Ammon's horn (tissue), 1 donor: ENCODE results near the gene MNAT1.
"Not testable (repeated sequence)": the region's sequence is repeated elsewhere in the genome, so short reads cannot be mapped to it uniquely, and the experiment has no call there.

Experiments used
- DNase-seq: peaks from one replicate; pipeline ENCODE4 v3.0.0-alpha.2; 2016; ENCODE audit warnings: low spot score

Gene MNAT1

DNA sequence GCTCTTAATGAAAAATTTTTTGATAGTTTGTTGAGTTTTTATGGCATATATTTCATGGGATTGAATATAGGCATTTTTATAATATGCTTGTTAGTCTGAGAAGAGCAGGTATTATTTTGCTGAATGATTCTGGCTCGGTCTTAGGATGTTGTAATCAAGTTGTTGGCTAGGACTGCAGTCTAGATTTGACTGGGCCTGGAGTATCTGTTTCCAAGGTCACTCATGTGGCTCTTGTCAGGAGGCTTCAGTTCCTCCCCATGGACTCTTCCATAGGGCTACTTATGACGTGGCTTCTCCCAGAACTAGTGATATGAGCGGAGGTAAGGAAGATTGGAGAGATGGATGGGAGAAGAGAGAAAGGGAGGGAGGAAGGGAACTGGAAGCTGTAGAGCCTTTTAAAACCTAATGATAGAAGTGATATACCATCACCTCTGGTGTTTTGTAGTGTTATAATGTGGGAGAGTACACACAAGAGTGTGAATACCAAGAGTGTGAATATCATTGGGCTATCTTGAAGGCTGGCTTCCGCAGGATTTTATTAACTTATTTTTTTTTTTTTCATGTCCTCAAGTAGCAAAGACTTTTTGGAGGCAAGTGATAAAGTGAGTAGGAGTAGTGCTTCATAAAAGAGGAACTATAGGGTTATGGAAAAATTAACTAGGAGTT lies 4.4 kb downstream of the MNAT1 start:
- DNase-seq = no peak

DNA sequence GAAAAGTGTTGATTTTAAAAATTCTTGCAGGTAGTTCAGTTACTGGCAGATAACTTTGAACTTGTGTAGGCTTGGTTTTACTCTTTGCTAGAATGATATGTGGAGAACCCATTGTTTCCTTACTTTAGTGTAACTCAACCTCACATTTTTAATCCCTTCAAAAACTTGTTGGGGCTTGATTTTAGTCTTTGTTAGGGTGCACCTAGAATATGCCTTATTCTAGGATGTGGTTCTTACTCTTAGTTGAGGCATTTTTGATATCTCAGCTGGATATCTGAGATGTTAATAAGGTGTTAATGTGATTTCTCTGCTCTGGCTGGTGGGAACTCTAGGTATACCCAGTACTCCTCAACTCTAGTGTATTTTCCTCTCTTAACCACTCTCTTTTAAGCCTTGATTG lies 10.0 kb downstream of the MNAT1 start:
- DNase-seq = no peak

DNA sequence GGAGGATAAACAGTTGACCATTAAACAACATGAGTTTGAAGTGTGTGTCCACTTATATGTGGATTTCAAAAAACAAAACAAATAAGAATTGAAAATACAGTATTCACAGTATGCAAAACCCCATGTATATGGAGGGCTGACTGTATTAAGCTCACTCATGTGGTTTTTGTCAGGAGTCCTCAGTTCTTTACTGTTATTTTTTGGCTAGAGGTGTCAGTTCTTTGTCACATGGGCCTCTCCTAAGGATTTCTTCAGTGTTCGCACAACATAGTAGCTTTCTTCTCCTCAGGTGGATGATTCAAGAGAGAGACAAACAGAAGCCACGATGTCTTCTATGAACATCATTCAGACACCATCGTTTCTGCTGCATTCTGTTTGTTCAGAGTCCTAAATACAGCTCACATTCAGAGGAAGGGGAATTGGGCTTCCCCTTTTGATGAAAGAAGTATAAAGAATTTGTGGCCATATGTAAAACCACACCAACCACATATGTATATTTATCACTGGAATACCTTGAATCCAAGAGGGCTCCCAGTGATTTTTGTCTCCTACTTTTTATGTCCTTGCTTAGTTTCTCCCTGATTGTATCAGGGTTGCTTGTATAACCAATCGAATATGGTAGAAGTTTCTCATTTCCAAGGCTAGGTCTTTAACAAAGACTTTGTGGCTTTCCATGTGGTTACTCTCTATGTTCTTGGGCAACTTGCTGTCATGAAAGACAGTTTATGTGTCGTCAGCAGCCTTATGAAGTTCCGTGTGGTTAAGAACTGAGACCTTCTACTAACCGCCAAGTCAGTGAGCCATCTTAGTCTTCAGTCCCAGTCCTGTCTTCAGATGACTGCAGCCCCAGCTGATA lies 18.9 kb downstream of the MNAT1 start:
- DNase-seq = no peak

DNA sequence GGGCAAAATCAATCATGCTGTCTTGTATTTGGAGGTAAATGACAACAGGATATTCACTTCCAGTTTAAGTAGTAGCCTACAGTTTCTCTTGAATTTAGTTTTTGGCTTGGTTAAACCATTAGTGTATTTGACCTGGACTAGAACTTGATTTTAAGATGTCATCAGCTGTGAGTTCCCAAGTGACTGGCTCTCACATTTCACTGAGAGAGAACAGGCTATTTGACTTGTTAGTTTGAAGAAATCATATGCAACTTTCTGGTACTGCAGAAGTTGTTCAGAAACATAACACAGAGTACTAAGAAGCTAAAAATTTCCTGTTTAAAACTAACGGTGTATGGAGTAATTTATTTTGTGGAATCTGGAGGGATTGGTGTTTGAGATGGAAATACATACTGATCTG lies 22.3 kb downstream of the MNAT1 start:
- no peak for DNase-seq

DNA sequence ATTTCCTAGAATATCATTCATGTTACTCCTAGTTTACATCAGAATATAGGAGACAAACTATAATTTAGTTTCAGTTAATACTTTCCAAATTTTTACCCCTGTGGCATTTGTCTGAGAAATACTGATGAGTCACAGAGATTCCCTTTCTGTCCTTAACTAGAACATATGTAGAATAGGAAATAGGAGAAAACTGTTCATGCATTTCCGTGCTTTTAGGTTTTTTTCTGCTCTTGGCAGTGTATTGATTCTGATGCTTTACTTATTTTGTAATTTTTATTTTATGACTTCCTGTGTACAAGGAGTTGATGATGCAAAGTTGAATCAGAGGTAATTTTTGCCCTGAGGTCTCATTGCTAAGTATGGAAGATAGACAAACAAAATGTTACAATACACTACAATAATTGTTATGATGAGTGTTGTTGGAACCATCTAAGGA lies 23.0 kb downstream of the MNAT1 start:
- no peak for DNase-seq

DNA sequence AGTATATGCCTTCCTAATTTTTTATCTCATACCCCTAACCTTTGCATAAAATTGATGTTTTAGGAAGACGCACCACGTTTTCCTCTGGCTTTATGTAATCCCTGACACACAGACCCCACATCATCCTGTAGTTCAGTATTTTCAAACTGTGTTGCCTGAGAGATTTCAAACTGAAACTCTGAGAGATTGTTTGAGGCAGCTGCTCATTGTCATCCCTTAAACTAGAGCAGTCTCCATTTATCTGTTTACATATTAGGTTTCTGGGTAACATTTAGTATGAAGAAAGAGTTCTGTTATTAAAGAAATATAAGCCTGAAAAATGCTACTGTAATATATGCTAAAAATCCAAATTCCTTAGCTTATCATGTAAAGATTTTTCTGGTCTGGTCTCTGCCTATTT lies 24.3 kb downstream of the MNAT1 start:
- DNase-seq = no peak

DNA sequence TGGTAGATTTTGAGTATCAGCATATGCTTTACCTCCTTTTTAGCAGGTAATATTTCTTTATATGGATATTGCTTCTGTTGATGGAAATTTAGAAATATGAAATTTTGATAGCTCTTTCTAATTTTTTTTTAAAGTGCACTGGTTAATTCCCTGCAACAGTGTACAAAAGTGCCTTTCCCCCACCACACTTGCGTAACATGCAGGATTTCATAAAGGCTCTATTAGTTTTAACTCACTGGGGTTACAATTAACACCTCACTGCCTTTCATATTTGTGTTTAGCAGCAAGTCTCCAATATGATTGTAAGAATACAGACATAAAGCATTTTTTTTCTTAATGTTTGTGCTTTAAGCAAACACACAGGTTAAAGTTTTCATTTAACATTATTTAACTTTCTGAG lies 25.6 kb downstream of the MNAT1 start:
- no peak for DNase-seq

DNA sequence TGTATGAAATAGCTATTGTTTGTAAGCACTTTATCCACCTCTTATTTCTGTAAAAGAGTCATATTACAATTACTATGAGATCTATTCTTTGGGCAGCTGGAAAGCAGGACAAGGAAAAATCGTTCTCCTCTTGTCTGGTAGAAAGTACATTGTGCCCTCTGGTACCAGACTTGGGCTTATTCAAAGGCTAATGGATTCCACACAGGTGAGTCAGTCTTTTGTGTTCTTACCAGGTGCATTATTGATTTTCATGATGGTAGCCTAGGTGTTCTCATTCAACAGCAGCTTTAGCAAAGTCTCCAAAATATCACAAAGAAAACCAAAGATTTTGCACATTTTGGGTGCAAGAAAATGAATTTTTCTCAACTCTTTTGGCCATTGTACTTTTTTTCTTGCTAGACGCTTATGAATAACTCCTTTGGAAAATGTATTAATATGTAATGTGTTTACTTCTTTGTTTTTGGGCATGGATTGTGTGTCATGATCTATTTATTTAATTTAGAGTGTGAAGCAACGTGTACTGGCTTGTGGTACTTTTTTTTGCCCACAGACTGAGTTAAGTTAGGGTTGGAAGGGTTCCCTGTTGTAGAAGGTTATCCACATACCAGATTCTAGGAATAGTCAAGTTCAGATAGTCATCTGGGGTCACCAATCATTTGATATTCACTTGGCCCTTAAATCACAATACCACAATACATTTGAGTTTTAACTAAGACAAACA lies 26.2 kb downstream of the MNAT1 start:
- no peak for DNase-seq

DNA sequence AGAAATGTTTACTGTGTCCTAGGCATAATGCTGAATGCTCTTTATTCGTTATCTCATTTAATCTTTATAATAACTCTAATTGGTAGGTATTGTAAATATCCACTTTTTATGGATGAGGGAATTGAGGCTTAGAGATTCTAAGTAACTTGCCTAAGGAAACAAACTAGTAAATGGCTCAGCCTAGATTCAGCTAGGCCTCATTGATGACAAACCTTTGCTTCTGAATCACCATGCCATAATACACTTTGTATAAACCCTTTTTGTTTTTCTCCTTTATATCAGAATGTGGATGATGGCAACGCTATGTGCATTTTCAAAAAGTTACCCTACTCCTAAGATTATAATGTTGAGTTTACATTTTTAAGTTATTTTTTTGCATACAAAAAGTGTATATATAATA lies 34.0 kb downstream of the MNAT1 start:
- DNase-seq = no peak

DNA sequence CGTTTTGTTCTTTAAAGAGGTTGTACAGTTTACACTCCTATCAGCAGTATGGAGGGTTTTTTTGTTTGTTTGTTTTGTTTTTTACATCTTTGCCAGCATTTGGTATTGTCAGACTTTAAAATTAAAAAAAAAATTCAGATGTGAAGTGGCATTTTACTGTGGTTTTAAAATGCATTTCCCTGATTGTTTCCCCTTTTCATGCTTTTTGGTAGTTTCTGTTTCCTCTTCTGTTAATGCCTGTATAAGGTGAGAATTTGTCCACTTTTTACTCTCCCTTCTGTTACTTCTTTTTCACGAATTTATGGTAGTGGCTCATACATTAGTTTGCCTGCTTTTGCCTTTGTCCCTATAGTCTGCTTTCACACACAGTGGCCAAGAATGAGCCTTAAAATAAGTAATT lies 36.6 kb downstream of the MNAT1 start:
- no peak for DNase-seq

DNA sequence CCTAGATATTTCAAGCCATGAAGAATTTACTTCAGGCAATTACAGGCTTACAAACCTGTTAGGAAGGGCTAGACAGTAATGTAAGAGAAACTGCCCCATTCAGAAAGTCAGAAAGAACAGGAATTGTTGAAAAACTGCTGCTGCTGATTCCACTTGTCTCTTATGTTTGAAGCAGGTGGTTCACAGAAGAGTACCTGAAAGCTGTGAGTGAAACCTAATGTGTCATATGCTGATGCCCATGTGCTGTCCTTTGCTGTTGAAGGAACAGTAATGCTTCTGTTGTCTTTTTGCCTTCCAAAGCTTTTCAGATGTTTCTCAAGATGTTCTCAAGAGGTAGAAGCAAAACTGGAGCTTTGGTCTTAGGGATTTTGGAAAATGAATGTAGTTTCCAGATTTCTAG lies 39.0 kb downstream of the MNAT1 start:
- no peak for DNase-seq

DNA sequence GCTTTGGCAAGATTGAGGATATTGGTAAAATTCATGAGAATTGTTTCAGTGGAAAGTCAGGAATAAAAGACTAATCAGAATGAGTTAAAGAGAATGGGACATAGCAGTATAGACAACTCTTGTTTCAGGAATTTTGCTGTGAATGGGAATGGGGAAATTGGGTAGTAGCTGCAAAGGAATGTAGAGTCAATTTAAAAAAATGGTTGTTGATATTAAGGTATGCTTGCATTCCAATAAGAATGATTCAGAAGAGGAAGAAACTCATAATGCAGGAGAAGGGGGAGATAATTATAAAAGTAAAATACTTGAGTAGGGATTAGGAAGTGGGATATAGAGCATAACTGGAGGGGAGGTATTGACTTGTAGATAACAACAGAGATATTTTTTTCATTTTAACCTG lies 40.7 kb downstream of the MNAT1 start:
- DNase-seq = no peak

DNA sequence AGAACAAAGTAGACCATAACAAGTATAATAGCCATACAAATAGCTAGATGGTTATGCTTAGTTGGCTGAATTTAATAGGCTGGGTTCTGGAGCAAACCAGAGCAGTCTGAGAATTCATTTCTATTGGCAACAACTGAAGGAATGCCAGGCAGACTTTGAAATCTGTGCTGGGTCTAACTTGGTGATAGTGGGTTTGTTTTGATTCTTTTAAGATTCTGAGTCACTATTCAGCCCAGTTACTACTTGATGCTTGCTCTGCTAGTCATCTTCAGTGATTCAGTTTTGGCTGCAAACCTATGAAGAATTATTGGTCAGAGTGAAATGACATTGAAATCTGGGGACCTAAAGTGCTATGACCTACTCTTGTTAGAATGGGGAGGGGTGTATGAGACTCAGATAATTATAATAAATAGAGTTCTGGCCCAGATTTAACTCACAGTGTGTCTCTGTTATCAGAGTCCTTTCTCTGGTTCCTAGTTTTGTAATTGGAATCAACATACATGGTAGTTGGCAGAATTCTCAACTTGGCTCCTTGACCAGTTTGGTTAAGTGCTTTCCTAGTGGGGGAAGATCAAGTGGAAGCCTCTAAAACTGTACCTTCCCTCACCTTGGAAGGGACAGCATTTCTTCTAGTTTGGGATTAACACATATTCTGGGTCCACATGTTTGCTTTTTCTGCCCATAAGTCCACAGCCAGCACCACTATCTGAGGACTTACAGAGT lies 43.5 kb downstream of the MNAT1 start:
- DNase-seq = no peak

DNA sequence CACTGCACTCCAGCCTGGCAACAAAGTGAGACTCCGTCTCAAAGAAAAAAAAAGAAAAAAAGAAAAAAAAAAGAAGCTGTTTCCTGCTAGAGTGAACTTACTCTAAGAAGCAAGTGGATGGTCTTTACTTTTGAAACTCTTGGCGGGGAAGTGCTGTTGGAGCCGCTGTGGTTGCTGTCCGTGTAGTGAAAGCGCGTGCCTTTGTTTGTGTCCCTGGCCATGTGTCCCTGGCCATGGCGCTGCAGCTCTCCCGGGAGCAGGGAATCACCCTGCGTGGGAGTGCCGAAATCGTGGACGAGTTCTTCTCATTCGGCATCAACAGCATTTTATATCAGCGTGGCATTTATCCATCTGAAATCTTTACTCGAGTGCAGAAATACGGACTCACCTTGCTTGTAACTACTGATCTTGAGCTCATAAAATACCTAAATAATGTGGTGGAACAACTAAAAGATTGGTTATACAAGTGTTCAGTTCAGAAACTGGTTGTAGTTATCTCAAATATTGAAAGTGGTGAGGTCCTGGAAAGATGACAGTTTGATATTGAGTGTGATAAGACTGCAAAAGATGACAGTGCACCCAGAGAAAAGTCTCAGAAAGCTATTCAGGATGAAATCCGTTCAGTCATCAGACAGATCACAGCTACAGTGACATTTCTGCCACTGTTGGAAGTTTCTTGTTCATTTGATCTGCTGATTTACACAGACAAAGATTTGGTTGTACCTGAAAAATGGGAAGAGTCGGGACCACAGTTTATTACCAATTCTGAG lies 45.4 kb downstream of the MNAT1 start:
- DNase-seq = not testable (repeated sequence)

DNA sequence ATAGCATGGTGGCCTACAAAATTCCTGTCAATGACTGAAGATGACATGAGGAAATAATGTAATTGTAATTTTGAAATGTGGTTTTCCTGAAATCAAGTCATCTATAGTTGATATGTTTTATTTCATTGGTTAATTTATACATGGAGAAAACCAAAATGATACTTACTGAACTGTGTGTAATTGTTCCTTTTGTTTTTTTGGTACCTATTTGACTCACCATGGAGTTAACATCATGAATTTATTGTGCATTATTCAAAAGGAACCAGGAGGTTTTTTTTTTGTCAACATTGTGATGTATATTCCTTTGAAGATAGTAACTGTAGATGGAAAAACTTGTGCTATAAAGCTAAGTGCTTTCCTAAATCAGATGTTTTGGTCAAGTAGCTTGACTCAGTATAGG lies 46.0 kb downstream of the MNAT1 start:
- not testable (repeated sequence) for DNase-seq

DNA sequence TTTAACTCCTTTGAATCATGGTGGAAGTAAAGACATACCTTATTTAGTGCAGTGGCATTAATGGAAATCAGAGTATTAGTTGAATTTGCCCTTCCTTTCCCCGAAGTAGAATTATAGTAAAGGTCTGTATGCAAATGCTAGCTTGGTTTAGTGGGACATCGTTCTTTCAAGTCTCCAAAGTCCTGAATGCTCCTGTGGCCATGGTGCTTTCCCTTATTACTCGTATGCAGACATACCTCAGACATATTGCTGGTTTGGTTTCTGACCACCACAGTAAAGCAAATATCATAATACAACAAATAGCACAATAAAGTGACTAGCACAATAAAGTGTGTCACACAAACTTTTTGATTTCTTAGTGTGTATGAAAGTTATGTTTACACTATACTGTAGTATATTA lies 52.3 kb downstream of the MNAT1 start:
- no peak for DNase-seq

DNA sequence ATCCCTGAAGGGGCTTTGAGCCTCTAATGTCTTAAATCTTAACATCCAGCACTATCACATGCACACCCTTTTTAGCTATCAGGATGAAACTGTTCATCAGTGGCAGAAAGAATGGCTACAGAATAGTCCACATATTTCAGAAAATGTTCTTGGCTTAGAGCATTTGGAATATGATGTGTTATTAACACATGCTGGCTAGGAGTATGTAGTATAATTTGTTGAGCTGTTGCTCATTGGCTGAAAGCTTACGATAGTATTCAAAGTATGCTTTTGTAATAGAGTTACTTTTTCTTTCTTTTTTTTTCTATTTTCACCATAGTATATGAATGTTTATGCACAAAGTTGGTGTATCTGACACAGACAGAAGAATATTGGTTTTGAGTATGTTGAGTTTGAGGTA lies 55.1 kb downstream of the MNAT1 start:
- DNase-seq = no peak

DNA sequence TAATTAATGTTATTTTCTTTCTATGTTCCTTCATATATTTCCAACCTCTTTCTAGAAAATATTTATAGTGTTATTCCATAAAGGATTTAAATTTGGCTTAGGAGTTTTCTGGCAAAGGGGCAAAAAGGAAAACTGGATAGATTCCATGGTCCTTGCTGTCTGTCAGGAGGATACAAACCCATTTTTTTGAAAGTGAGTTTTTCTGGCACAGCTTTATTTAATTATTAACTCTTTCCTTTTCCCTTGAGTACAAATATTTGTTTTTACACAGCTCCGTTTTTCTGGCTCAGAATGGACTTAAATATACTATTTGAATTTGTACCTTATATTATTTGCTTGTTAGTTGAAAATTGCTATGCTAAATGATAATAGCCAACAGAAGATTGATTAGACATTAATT lies 56.3 kb downstream of the MNAT1 start:
- DNase-seq = no peak

DNA sequence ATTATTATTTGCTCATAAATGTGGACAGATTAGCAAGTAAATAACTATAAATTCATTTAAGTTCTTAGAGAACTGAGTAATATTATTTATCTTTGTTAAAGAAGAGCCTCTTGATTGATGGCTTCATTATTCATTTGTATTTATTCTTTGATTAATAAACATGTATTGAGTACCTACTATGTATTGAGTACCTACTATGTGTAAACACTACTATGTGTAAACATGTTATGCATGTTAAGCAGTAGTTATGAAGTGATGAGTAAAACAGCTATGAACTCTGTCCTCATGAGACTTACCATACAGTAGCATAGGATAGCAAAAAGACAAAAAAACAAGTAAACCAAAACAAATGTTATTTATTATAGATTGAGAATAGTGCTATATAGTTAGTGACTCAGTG lies 61.9 kb downstream of the MNAT1 start:
- no peak for DNase-seq

DNA sequence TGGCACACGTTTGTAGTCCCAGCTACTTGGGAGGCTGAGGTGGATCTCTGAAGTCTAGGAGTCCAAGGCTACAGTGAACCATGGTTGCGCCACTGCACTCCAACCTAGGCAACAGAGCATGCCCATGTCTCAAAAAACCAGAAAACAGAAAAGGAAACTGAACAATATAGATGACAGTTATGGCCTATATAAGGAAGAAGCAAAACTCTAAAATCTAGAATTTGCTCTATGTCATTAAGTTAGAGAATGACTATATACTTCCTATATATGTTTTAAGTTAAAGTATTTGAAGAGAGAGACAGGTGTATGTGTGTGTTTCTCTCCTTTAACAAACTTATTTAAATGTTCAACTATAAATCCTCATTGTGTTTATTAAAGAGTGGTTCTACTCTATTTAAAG lies 65.8 kb downstream of the MNAT1 start:
- no peak for DNase-seq

DNA sequence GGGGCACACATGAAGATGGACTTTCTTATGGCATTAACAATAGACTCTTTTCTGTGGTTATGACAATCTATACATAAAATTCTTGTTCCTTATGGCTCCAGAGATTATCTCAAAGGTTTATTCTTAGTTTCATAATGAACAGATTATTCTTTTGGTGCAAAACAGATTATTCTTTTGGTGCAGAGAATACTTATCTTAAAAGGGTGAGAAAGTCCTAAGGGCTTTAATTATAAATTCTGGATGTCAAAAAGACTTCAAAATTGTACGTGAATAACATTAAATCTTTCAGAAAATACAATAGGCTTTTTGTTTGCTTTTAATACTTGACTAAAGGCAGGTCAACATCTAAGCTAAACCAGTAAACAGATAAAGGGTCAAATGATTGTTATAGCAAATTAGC lies 69.3 kb downstream of the MNAT1 start:
- DNase-seq = no peak
